ENCODE data around the gene FLRT2. TPM values are rescaled to one million over a fixed set of nuclear protein-coding genes. Genes with fewer than 3 reads are reported as not detected.
A peak's percentile ranks its signal among the peaks of the same experiment; 100 is the strongest.

Gene FLRT2
- polyA plus RNA-seq, 3 donors: 0.01 TPM; not detected in 2

DNA sequence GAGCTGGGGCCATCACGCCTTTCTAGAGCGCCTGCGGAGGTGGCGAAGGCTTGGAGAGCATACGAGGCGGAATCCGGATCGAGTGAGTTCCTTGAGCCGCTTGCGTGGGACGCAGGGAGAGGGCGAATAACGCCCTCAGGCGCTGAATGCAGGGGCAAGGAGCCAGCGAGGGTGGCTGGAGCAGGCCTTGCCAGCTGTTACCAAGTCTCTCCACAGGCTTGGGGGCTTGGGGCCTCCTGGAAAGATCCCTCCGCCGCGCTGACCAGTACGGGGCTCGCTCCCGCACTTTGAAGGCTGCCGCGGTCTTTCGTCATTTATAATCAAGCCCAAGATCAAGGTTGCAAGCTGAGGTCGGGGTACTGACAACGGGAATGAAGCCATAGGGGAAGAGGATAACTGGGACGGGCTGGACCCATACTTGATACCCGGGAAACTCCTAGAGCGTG, 1.2 kb downstream of the FLRT2 start:
- Mint-ChIP-seq H3K27me3 (ENCODE audit: low read depth in 3 of 3) (peaks cover 71 to 96% (median 82%) of the 10 kb centered on the region in 3 donors), H3K4me1 (peaks cover 55% of the 10 kb centered on the region), H3K27ac (peak overlapping the region in 1 of 7 donors; percentile 8), H3K36me3 (peaks cover 5 to 21% of the 10 kb centered on the region in 2 donors), H3K4me3 (peak overlapping the region; percentile 85 to 99), H3K9me3 (peaks cover 0 to 29% (median 20%) of the 10 kb centered on the region in 7 donors)
- 2% methylated on average over 29 of the region's 29 CpGs for WGBS (ENCODE audit: insufficient coverage)
- H3K79me2 ChIP-seq (ENCODE audit: insufficient read depth, low read length): no peaks in the 10 kb centered on the region
- H3K27me3 ChIP-seq (ENCODE audit: control insufficient read depth in 2 of 2, insufficient read depth in 2 of 2, low read length in 2 of 2): peaks cover 65 to 89% of the 10 kb centered on the region in 2 donors
- H4K20me1 ChIP-seq (ENCODE audit: insufficient read depth, low read length): no peaks in the 10 kb centered on the region
- H3K4me1 ChIP-seq (ENCODE audit: control insufficient read depth in 1 of 2, insufficient read depth in 2 of 2, low read length in 2 of 2): peaks cover 44 to 52% of the 10 kb centered on the region in 2 donors
- H3K4me3 ChIP-seq (replicated peaks in 1 of 3; ENCODE audit: low read depth in 2 of 3, low read length in 3 of 3): peak overlapping the region in 1 of 3 experiments; percentile 75
- H3K9ac ChIP-seq (ENCODE audit: insufficient read depth, low read length, poor library complexity, severe bottlenecking): no peak overlapping the region
- TF ChIP-seq, protein P1, sequence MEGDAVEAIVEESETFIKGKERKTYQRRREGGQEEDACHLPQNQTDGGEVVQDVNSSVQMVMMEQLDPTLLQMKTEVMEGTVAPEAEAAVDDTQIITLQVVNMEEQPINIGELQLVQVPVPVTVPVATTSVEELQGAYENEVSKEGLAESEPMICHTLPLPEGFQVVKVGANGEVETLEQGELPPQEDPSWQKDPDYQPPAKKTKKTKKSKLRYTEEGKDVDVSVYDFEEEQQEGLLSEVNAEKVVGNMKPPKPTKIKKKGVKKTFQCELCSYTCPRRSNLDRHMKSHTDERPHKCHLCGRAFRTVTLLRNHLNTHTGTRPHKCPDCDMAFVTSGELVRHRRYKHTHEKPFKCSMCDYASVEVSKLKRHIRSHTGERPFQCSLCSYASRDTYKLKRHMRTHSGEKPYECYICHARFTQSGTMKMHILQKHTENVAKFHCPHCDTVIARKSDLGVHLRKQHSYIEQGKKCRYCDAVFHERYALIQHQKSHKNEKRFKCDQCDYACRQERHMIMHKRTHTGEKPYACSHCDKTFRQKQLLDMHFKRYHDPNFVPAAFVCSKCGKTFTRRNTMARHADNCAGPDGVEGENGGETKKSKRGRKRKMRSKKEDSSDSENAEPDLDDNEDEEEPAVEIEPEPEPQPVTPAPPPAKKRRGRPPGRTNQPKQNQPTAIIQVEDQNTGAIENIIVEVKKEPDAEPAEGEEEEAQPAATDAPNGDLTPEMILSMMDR (IDR thresholded peaks at IDR 0.05): no peak
- H2AFZ ChIP-seq (ENCODE audit: insufficient read depth, low read depth, low read length, poor library complexity, severe bottlenecking): peak overlapping the region; percentile 36
- H3K27ac ChIP-seq (ENCODE audit: low read depth in 1 of 2, low read length in 2 of 2): no peak overlapping the region
- DNase-seq: no peak
- H3K4me2 ChIP-seq (replicated peaks; ENCODE audit: extremely low read depth, low read length, poor library complexity, severe bottlenecking): peak overlapping the region; percentile 74
- intact Hi-C loops (cut with micrococcal nuclease): no loop called here
- no peaks in the 10 kb centered on the region for H3K36me3 ChIP-seq (replicated peaks in 1 of 2; ENCODE audit: control insufficient read depth in 1 of 2, insufficient read depth in 2 of 2, low read length in 2 of 2)
- H3K9me3 ChIP-seq (replicated peaks in 1 of 2; ENCODE audit: control insufficient read depth in 1 of 2, insufficient read depth in 1 of 2, low read length in 2 of 2): peaks cover 0 to 47% of the 10 kb centered on the region in 2 donors

DNA sequence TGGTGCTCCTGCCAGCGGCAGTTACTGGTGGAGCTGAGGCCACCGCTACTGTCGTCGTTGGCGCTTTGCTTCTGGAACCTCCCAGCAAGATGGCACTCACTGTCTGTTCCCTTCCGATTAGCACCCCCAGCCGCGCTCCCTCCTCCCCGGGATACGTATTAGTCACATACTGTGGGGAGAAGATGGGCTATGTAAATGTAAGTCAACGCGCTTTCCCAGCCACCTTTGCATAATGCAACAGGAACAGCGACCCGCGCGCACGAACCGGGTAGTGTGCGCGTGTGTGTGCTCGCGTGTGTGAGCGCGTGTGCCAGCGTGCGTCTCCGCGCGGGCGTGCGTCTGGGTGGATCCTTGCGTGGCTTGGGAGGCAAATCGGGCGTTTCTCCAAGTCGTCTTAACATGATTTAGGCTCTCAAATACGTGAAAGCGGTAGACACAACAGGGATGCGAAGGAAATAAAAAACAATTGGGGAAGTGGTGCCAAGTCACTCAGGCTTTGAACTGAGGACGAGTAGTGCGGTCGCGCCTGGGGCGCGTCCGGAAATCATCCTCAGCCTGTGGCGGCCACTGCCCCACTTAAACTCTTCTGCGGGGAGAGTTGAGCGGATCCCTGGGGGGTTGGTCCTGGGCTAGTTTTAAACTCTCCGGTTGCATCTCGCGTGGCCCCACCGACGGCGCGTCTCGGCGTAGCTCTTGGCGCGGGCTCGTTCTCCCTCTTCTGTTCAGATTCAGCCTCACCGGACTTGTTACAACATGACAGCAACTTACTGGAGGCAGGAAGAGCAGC, 1.8 kb downstream of the FLRT2 start:
- TF ChIP-seq, protein P1 (IDR thresholded peaks at IDR 0.05): no peak
- Mint-ChIP-seq H3K27ac (peak overlapping the region in 3 of 7 donors; percentile 37 to 77 (median 76)), H3K27me3 (ENCODE audit: low read depth in 3 of 3) (peaks cover 78 to 98% (median 86%) of the 10 kb centered on the region in 3 donors), H3K4me1 (peaks cover 55% of the 10 kb centered on the region), H3K9me3 (peaks cover 0 to 29% (median 20%) of the 10 kb centered on the region in 7 donors), H3K4me3 (peak overlapping the region; percentile 85 to 99), H3K36me3 (peaks cover 5 to 21% of the 10 kb centered on the region in 2 donors)
- Histone ChIP-seq H3K36me3 (replicated peaks in 1 of 2; ENCODE audit: control insufficient read depth in 1 of 2, insufficient read depth in 2 of 2, low read length in 2 of 2) (no peaks in the 10 kb centered on the region), H3K4me2 (replicated peaks; ENCODE audit: extremely low read depth, low read length, poor library complexity, severe bottlenecking) (peak overlapping the region; percentile 74), H3K4me3 (replicated peaks in 1 of 3; ENCODE audit: low read depth in 2 of 3, low read length in 3 of 3) (peak overlapping the region; percentile 14 to 75 (median 23)), H3K9ac (ENCODE audit: insufficient read depth, low read length, poor library complexity, severe bottlenecking) (no peak overlapping the region), H3K9me3 (replicated peaks in 1 of 2; ENCODE audit: control insufficient read depth in 1 of 2, insufficient read depth in 1 of 2, low read length in 2 of 2) (peaks cover 0 to 47% of the 10 kb centered on the region in 2 donors), H4K20me1 (ENCODE audit: insufficient read depth, low read length) (no peaks in the 10 kb centered on the region), H3K79me2 (ENCODE audit: insufficient read depth, low read length) (no peaks in the 10 kb centered on the region), H3K4me1 (ENCODE audit: control insufficient read depth in 1 of 2, insufficient read depth in 2 of 2, low read length in 2 of 2) (peaks cover 44 to 52% of the 10 kb centered on the region in 2 donors), H3K27ac (ENCODE audit: low read depth in 1 of 2, low read length in 2 of 2) (no peak overlapping the region), H3K27me3 (ENCODE audit: control insufficient read depth in 2 of 2, insufficient read depth in 2 of 2, low read length in 2 of 2) (peaks cover 70 to 95% of the 10 kb centered on the region in 2 donors), H2AFZ (ENCODE audit: insufficient read depth, low read depth, low read length, poor library complexity, severe bottlenecking) (peak overlapping the region; percentile 36)
- intact Hi-C loops (cut with micrococcal nuclease): no loop called here
- DNase-seq: peak; percentile 36 to 60 (median 36)
- under 1% methylated on average over 52 of the region's 61 CpGs for WGBS (ENCODE audit: insufficient coverage)

Data from CD14-positive monocyte (primary cell).